Endodermal cell (in vitro differentiated cells): Measurements from ENCODE around the gene WASF2. TPM values are rescaled to one million over a fixed set of nuclear protein-coding genes. Genes with fewer than 3 reads are reported as not detected.

Experiments
- DNase-seq: peaks from one replicate; pipeline ENCODE4 v3.0.0-alpha.2; 2017
- H3K27ac ChIP-seq: 2 replicates; pipeline ENCODE4 v1.5.1; 2013; ENCODE audit warnings: mild to moderate bottlenecking, low read depth, low read length, moderate library complexity
- H3K27me3 ChIP-seq: 2 replicates; pipeline ENCODE4 v1.6.1; 2013; ENCODE audit warnings: mild to moderate bottlenecking, low read length, moderate library complexity; ENCODE audit not compliant: insufficient read depth, control insufficient read depth, poor library complexity, severe bottlenecking
- H3K36me3 ChIP-seq: 2 replicates; pipeline ENCODE4 v1.7.0; 2013; ENCODE audit warnings: mild to moderate bottlenecking, low read length, moderate library complexity; ENCODE audit not compliant: control insufficient read depth, insufficient read depth
- H3K4me1 ChIP-seq: one replicate; pipeline ENCODE4 v1.7.0; 2013; ENCODE audit warnings: low read length; ENCODE audit not compliant: control insufficient read depth, insufficient read depth
- H3K4me3 ChIP-seq: 2 replicates; pipeline ENCODE4 v1.5.1; 2013; ENCODE audit warnings: mild to moderate bottlenecking, low read length, moderate library complexity
- H3K9ac ChIP-seq: 2 replicates; pipeline ENCODE4 v1.6.1; 2013; ENCODE audit warnings: mild to moderate bottlenecking, low read length, moderate library complexity; ENCODE audit not compliant: poor library complexity, severe bottlenecking; ENCODE audit errors: extremely low read depth
- H3K9me3 ChIP-seq: 2 replicates; pipeline ENCODE4 v1.6.1; 2013; ENCODE audit warnings: mild to moderate bottlenecking, low read length, moderate library complexity; ENCODE audit not compliant: control insufficient read depth
- H3K27ac Mint-ChIP-seq: 2 replicates; pipeline ENCODE4 v1.8.0; 2020; ENCODE audit warnings: mixed read lengths
- H3K27me3 Mint-ChIP-seq: 2 replicates; pipeline ENCODE4 v1.8.0; 2021; ENCODE audit warnings: mild to moderate bottlenecking, mixed read lengths; ENCODE audit not compliant: insufficient read depth
- H3K36me3 Mint-ChIP-seq: 2 replicates; pipeline ENCODE4 v1.8.0; 2020; ENCODE audit warnings: low read depth, mixed read lengths
- H3K4me1 Mint-ChIP-seq: 2 replicates; pipeline ENCODE4 v1.8.0; 2020; ENCODE audit warnings: mixed read lengths
- H3K4me3 Mint-ChIP-seq: 2 replicates; pipeline ENCODE4 v1.8.0; 2020; ENCODE audit warnings: mild to moderate bottlenecking, moderate library complexity, mixed read lengths
- H3K9me3 Mint-ChIP-seq: 2 replicates; pipeline ENCODE4 v1.8.0; 2020; ENCODE audit warnings: mild to moderate bottlenecking, mixed read lengths
- WGBS, 2 experiments: methylation state at CpG; one replicate each; pipeline versions ENCODE4 v1.1.5 to v1.1.7; 2013; ENCODE audit warnings: missing lambda C conversion rate in 2 of 2, mixed read lengths in 1 of 2; ENCODE audit not compliant: insufficient coverage in 1 of 2, insufficient read length in 1 of 2; 5-methylcytosine and 5-hydroxymethylcytosine counted together
- total RNA-seq, 2 donors: library from RNA; stranded (reverse); fragmentation: NEBNext Ultra II Directional in 1 of 2; extraction: Animal tissue kit (Norgen Biotek cat#: 25700) in 1 of 2; gene quantifications; 2 replicates in 1 of 2; 3 replicates in 1 of 2; pipeline ENCODE4 v1.2.1, GENCODE V29; 2021
- TF ChIP-seq, protein P1 (sequence below): fragments of 200-600 bp; sonication (generic); conservative IDR thresholded peaks from 2 replicates; pipeline ENCODE4 v1.5.0; 2021; ENCODE audit warnings: antibody characterized with exemption, mild to moderate bottlenecking

Gene WASF2
- total RNA-seq, 2 donors from 2014 or later = 90.0 to 98.8 TPM

DNA sequence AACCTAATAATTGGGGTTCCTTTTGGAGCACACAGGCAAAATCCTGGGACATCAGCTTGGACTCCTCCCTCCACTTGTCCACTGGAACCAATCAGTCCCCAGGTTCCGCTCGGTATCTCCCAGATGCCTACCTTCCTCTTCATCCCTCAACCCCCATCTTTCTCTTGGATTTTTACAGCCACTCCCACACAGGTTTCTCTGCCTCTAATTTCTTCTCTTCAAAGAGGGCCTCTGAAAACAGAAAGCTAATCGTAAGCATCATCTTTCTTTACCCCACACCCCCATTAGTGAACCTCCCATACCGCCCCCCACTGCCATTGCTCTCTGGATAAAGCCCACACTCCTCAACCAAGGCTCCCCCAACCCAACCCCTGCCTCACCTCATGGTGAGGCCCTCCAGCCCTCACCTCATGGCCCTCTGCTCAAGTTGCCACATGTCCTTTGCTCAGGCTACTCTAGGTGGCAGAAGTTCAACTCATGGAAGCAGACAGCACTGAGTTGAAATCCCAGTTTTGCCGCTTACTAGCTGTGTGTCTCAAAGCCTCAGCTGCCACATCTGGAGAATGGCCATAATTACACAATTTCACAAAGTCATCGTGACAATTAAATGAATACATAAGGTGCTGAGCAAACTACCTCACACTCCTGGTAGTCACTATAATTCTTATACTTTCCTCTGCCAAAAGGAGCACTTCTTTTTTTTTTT lies 18.1 kb upstream of the WASF2 start:
- WGBS, 2 experiments = 86 to 100% methylated on average over 3 to 6 of the region's 6 CpGs
- DNase-seq = peak; percentile 70

DNA sequence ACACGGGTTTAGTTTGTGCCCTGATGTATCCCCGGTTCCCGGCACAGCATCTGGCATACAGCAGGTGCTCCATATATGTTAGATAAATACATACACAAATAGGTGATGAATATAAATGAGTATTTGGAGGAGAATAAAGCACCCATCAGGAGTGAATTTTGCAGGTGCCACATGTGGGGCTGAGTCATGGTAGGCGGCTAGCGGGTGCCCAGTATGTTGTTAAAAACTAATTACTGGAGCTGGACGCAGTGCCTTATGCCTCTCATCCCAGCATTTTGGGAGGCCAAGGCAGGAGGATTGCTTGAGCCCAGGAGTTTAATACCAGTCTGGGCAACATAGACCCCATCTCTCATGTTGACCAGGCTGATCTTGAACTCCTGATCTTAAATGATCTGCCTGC lies 16.7 kb upstream of the WASF2 start:
- H3K4me3 ChIP-seq = no peak overlapping the region
- H3K4me3 Mint-ChIP-seq = no peak overlapping the region
- TF ChIP-seq, protein P1, sequence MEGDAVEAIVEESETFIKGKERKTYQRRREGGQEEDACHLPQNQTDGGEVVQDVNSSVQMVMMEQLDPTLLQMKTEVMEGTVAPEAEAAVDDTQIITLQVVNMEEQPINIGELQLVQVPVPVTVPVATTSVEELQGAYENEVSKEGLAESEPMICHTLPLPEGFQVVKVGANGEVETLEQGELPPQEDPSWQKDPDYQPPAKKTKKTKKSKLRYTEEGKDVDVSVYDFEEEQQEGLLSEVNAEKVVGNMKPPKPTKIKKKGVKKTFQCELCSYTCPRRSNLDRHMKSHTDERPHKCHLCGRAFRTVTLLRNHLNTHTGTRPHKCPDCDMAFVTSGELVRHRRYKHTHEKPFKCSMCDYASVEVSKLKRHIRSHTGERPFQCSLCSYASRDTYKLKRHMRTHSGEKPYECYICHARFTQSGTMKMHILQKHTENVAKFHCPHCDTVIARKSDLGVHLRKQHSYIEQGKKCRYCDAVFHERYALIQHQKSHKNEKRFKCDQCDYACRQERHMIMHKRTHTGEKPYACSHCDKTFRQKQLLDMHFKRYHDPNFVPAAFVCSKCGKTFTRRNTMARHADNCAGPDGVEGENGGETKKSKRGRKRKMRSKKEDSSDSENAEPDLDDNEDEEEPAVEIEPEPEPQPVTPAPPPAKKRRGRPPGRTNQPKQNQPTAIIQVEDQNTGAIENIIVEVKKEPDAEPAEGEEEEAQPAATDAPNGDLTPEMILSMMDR = no peak
- peaks cover 6% of the 10 kb centered on the region for H3K4me1 ChIP-seq
- H3K27ac Mint-ChIP-seq = no peak overlapping the region
- no peaks in the 10 kb centered on the region for H3K9me3 Mint-ChIP-seq
- no peaks in the 10 kb centered on the region for H3K27me3 Mint-ChIP-seq
- WGBS, 2 experiments = 89 to 95% methylated on average over 4 to 6 of the region's 6 CpGs
- H3K4me1 Mint-ChIP-seq = peaks cover 9% of the 10 kb centered on the region
- no peaks in the 10 kb centered on the region for H3K36me3 ChIP-seq
- DNase-seq = no peak
- H3K27ac ChIP-seq = no peak overlapping the region
- no peaks in the 10 kb centered on the region for H3K27me3 ChIP-seq
- no peak overlapping the region for H3K9ac ChIP-seq
- H3K9me3 ChIP-seq = no peaks in the 10 kb centered on the region
- H3K36me3 Mint-ChIP-seq = no peaks in the 10 kb centered on the region

More for the DNA sequence above, 18.1 kb upstream of the WASF2 start:
- Histone ChIP-seq H3K27me3 (no peaks in the 10 kb centered on the region), H3K4me1 (peaks cover 6% of the 10 kb centered on the region), H3K4me3 (no peak overlapping the region), H3K9ac (no peak overlapping the region), H3K9me3 (no peaks in the 10 kb centered on the region), H3K36me3 (no peaks in the 10 kb centered on the region), H3K27ac (no peak overlapping the region)
- TF ChIP-seq, protein P1 = peak; percentile 61
- Mint-ChIP-seq H3K9me3 (no peaks in the 10 kb centered on the region), H3K27ac (peak overlapping the region; percentile 30), H3K4me1 (peaks cover 9% of the 10 kb centered on the region), H3K4me3 (no peak overlapping the region), H3K27me3 (no peaks in the 10 kb centered on the region), H3K36me3 (no peaks in the 10 kb centered on the region)

DNA sequence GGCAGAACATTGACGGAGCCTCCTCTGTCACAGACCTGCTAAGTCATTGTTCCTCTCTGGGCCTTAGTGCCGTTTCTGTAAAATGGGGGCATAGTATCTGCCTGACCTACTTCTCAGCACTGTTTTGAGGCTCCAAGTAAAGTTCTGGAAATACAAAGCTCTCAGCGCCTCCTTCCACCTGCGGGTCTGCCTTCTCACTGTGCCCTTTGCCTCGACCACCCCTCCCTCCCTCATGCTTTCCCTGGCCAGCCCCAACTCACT lies 15.4 kb upstream of the WASF2 start:
- H3K27ac Mint-ChIP-seq = peak overlapping the region; percentile 80
- TF ChIP-seq, protein P1 = no peak
- Histone ChIP-seq H3K27me3 (no peaks in the 10 kb centered on the region), H3K9ac (peak overlapping the region; percentile 15), H3K4me1 (peaks cover 6% of the 10 kb centered on the region), H3K4me3 (no peak overlapping the region), H3K36me3 (no peaks in the 10 kb centered on the region), H3K9me3 (no peaks in the 10 kb centered on the region), H3K27ac (peak overlapping the region; percentile 96)
- no peak overlapping the region for H3K4me3 Mint-ChIP-seq
- DNase-seq = no peak
- H3K36me3 Mint-ChIP-seq = no peaks in the 10 kb centered on the region
- WGBS, 2 experiments = 68 to 79% methylated on average over 5 of the region's 5 CpGs
- peaks cover 9% of the 10 kb centered on the region for H3K4me1 Mint-ChIP-seq
- H3K9me3 Mint-ChIP-seq = no peaks in the 10 kb centered on the region
- H3K27me3 Mint-ChIP-seq = no peaks in the 10 kb centered on the region
